GM23338 (cell line): ENCODE measurements around the gene ZNF830. TPM values are rescaled to one million over a fixed set of nuclear protein-coding genes. Genes with fewer than 3 reads are reported as not detected.

Experiments used
- ATAC-seq: fragments of 200-7000 bp; cut with Tn5 transposase; 3 replicates; pipeline ENCODE4 v1.9.1; 2020
- DNase-seq: peaks from one replicate; pipeline ENCODE4 v3.0.0-alpha.2; 2015; ENCODE audit warnings: low spot score
- H2AFZ ChIP-seq: fragments of 200-600 bp; sonication (generic); 2 replicates; pipeline ENCODE4 v1.8.0; 2016; ENCODE audit warnings: antibody characterized with exemption, mild to moderate bottlenecking, moderate library complexity
- H3F3A ChIP-seq: fragments of 200-600 bp; sonication (generic); replicated peaks from 2 replicates; pipeline ENCODE4 v1.8.0; 2017; ENCODE audit warnings: antibody characterized with exemption, mixed run types, low read depth
- H3K27ac ChIP-seq: fragments of 200-600 bp; sonication (generic); 2 replicates; pipeline ENCODE4 v1.6.1; 2016; ENCODE audit warnings: low read depth
- H3K27me3 ChIP-seq: fragments of 200-600 bp; sonication (generic); 2 replicates; pipeline ENCODE4 v1.8.0; 2016; ENCODE audit warnings: mild to moderate bottlenecking, mixed run types, moderate library complexity; ENCODE audit not compliant: insufficient read depth
- H3K36me3 ChIP-seq: fragments of 200-600 bp; sonication (generic); 2 replicates; pipeline ENCODE4 v1.8.0; 2016; ENCODE audit warnings: mild to moderate bottlenecking; ENCODE audit not compliant: insufficient read depth
- H3K4me1 ChIP-seq: fragments of 200-600 bp; sonication (generic); 2 replicates; pipeline ENCODE4 v1.8.0; 2016; ENCODE audit warnings: mild to moderate bottlenecking, moderate library complexity; ENCODE audit not compliant: insufficient read depth
- H3K4me2 ChIP-seq: fragments of 200-600 bp; sonication (generic); 2 replicates; pipeline ENCODE4 v1.7.1; 2017; ENCODE audit warnings: mixed run types
- H3K4me3 ChIP-seq: fragments of 200-600 bp; sonication (generic); 2 replicates; pipeline ENCODE4 v1.6.1; 2016; ENCODE audit warnings: mixed run types
- H3K79me2 ChIP-seq: fragments of 200-600 bp; sonication (generic); replicated peaks from 2 replicates; pipeline ENCODE4 v1.8.0; 2017; ENCODE audit warnings: mild to moderate bottlenecking; ENCODE audit not compliant: insufficient read depth
- H3K9me2 ChIP-seq: fragments of 200-600 bp; sonication (generic); 2 replicates; pipeline ENCODE4 v1.8.0; 2017; ENCODE audit not compliant: insufficient read depth
- H4K20me1 ChIP-seq: fragments of 200-600 bp; sonication (generic); replicated peaks from 2 replicates; pipeline ENCODE4 v1.8.0; 2017; ENCODE audit warnings: mild to moderate bottlenecking; ENCODE audit not compliant: insufficient read depth
- H3K27ac Mint-ChIP-seq: 2 replicates; pipeline ENCODE4 v1.8.0; 2020; ENCODE audit warnings: inconsistent platforms, mild to moderate bottlenecking, moderate library complexity, mixed read lengths
- H3K27me3 Mint-ChIP-seq: 3 replicates; pipeline ENCODE4 v1.8.0; 2022; ENCODE audit warnings: low read depth, mild to moderate bottlenecking, moderate library complexity, mixed read lengths, inconsistent platforms; ENCODE audit not compliant: insufficient read depth, poor library complexity
- H3K36me3 Mint-ChIP-seq: 3 replicates; pipeline ENCODE4 v1.8.0; 2021; ENCODE audit warnings: low read depth, mild to moderate bottlenecking, inconsistent platforms, moderate library complexity, mixed read lengths
- H3K4me1 Mint-ChIP-seq: 3 replicates; pipeline ENCODE4 v1.8.0; 2020; ENCODE audit warnings: mild to moderate bottlenecking, inconsistent platforms, mixed read lengths
- H3K4me3 Mint-ChIP-seq: 3 replicates; pipeline ENCODE4 v1.8.0; 2021; ENCODE audit warnings: moderate library complexity, mild to moderate bottlenecking, inconsistent platforms, mixed read lengths
- H3K9me3 Mint-ChIP-seq: 3 replicates; pipeline ENCODE4 v1.8.0; 2020; ENCODE audit warnings: moderate library complexity, mild to moderate bottlenecking, inconsistent platforms, mixed read lengths
- CREB1 ChIP-seq: fragments of 250-450 bp; sonication (Bioruptor Pico); IDR thresholded peaks from 2 replicates; pipeline ENCODE4 v1.5.0; 2020; ENCODE audit warnings: low read depth, mild to moderate bottlenecking, moderate library complexity
- CTCF ChIP-seq, 2 experiments: fragments of 200-600 bp in 1 of 2; sonication (generic) in 1 of 2; conservative IDR thresholded peaks; 2 replicates each; pipeline versions ENCODE4 v1.5.1 to v1.6.1; 2016 to 2017; ENCODE audit warnings: antibody characterized with exemption in 2 of 2, low read depth in 2 of 2, mild to moderate bottlenecking in 2 of 2, moderate library complexity in 1 of 2
- EZH2 ChIP-seq: fragments of 200-600 bp; sonication (generic); IDR thresholded peaks from one replicate; pipeline ENCODE4 v1.8.0; 2017; ENCODE audit warnings: antibody characterized with exemption, mild to moderate bottlenecking, low read depth; ENCODE audit not compliant: unreplicated experiment
- JUNB ChIP-seq: IDR thresholded peaks from one replicate; pipeline ENCODE4 v1.6.1; 2016; ENCODE audit warnings: antibody characterized with exemption; ENCODE audit not compliant: unreplicated experiment
- POLR2AphosphoS5 ChIP-seq: IDR thresholded peaks from 2 replicates; pipeline ENCODE4 v1.6.1; 2016; ENCODE audit warnings: antibody characterized with exemption, low read depth
- ZNF114 ChIP-seq: fragments of 250-450 bp; sonication (Bioruptor Pico); IDR thresholded peaks from 2 replicates; pipeline ENCODE4 v1.5.0; 2020; ENCODE audit warnings: mild to moderate bottlenecking, moderate library complexity
- ZNF462 ChIP-seq: fragments of 250-450 bp; sonication (Bioruptor Pico); IDR thresholded peaks from 2 replicates; pipeline ENCODE4 v1.5.0; 2020; ENCODE audit warnings: mild to moderate bottlenecking, moderate library complexity
- polyA plus RNA-seq: library from polyadenylated mRNA; unstranded; fragments of >200 nt; fragmentation: Nextera tagmentation; extraction: Ambion mirVana; gene quantifications from 2 replicates; pipeline ENCODE4 v1.2.1, GENCODE V29; 2016
- total RNA-seq: library from RNA; depleted of rRNA; stranded (reverse); fragments of >200 nt; shearing (Covaris generic); gene quantifications from 2 replicates; pipeline ENCODE4 v1.2.3, GENCODE V29; 2014
- TF ChIP-seq, protein P1 (sequence below): IDR thresholded peaks from one replicate; pipeline ENCODE4 v1.6.1; 2018; ENCODE audit warnings: antibody characterized with exemption; ENCODE audit not compliant: unreplicated experiment
- TF ChIP-seq, protein P2 (sequence below): IDR thresholded peaks from 2 replicates; pipeline ENCODE4 v1.6.1; 2016; ENCODE audit warnings: antibody characterized with exemption

The ZNF830 gene
- total and polyA plus RNA-seq, 2 experiments from 2014 or later = 12.8 to 22.3 TPM

GRCh38 chr17:34913001-34913400, 48.3 kb upstream of the ZNF830 start (continued):
- TF ChIP-seq, protein P1, sequence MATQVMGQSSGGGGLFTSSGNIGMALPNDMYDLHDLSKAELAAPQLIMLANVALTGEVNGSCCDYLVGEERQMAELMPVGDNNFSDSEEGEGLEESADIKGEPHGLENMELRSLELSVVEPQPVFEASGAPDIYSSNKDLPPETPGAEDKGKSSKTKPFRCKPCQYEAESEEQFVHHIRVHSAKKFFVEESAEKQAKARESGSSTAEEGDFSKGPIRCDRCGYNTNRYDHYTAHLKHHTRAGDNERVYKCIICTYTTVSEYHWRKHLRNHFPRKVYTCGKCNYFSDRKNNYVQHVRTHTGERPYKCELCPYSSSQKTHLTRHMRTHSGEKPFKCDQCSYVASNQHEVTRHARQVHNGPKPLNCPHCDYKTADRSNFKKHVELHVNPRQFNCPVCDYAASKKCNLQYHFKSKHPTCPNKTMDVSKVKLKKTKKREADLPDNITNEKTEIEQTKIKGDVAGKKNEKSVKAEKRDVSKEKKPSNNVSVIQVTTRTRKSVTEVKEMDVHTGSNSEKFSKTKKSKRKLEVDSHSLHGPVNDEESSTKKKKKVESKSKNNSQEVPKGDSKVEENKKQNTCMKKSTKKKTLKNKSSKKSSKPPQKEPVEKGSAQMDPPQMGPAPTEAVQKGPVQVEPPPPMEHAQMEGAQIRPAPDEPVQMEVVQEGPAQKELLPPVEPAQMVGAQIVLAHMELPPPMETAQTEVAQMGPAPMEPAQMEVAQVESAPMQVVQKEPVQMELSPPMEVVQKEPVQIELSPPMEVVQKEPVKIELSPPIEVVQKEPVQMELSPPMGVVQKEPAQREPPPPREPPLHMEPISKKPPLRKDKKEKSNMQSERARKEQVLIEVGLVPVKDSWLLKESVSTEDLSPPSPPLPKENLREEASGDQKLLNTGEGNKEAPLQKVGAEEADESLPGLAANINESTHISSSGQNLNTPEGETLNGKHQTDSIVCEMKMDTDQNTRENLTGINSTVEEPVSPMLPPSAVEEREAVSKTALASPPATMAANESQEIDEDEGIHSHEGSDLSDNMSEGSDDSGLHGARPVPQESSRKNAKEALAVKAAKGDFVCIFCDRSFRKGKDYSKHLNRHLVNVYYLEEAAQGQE = no peak
- TF ChIP-seq CTCF (conservative IDR thresholded peaks at IDR 0.05; ENCODE audit: low read depth in 2 of 2) (no peak), JUNB (no peak), ZNF114 (CRISPR knock-in tag) (no peak), EZH2 (no peak), POLR2AphosphoS5 (no peak), CREB1 (no peak)
- TF ChIP-seq, protein P2, sequence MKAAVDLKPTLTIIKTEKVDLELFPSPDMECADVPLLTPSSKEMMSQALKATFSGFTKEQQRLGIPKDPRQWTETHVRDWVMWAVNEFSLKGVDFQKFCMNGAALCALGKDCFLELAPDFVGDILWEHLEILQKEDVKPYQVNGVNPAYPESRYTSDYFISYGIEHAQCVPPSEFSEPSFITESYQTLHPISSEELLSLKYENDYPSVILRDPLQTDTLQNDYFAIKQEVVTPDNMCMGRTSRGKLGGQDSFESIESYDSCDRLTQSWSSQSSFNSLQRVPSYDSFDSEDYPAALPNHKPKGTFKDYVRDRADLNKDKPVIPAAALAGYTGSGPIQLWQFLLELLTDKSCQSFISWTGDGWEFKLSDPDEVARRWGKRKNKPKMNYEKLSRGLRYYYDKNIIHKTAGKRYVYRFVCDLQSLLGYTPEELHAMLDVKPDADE = no peak

DNA sequence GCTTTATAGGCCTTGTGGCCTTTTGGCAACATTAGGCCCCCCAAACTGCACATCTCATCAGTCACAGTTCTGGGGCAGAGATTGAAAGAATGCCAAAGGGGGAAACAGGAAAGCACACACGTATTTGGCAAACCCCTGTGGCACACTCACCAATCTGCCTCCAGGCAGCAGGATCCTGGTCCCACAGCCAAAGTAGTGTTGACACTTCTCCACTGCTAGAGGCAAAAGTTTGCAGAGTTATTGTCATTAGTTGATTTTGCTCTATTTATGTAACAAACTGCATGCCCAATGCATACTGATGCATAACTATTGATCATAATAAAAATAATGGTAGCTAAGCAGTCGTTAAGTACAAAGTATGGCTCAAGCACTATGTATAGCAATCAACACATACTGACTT, 45.2 kb upstream of the ZNF830 start:
- no peak for ATAC-seq
- H3K36me3 Mint-ChIP-seq = no peaks in the 10 kb centered on the region
- no peak overlapping the region for H3K4me3 ChIP-seq
- no peak for TF ChIP-seq ZNF462 (CRISPR knock-in tag)
- no peak for TF ChIP-seq POLR2AphosphoS5
- no peak for TF ChIP-seq CREB1
- no peak for TF ChIP-seq CTCF (conservative IDR thresholded peaks at IDR 0.05; ENCODE audit: low read depth in 2 of 2)

More for the DNA sequence above, 45.2 kb upstream of the ZNF830 start:
- H3K9me3 Mint-ChIP-seq = no peaks in the 10 kb centered on the region
- Histone ChIP-seq H3F3A (no peaks in the 10 kb centered on the region), H3K4me2 (no peak overlapping the region), H3K4me1 (no peaks in the 10 kb centered on the region), H3K36me3 (no peaks in the 10 kb centered on the region), H3K9me2 (0 out of 2 replicates have a peak, but pooled peaks cover 3% of the 10 kb centered on the region), H3K79me2 (no peaks in the 10 kb centered on the region), H3K27me3 (no peaks in the 10 kb centered on the region), H2AFZ (no peak overlapping the region), H4K20me1 (no peaks in the 10 kb centered on the region), H3K27ac (no peak overlapping the region)
- no peak overlapping the region for H3K27ac Mint-ChIP-seq
- DNase-seq = no peak
- H3K27me3 Mint-ChIP-seq = peaks cover 9% of the 10 kb centered on the region
- no peak overlapping the region for H3K4me3 Mint-ChIP-seq
- peaks cover 8% of the 10 kb centered on the region for H3K4me1 Mint-ChIP-seq
